HepG2 (cell line): ENCODE results near the gene CENPK. TPM values are rescaled to one million over a fixed set of nuclear protein-coding genes. Genes with fewer than 3 reads are reported as not detected.

Source experiments
- AKAP8 ChIP-seq: sonication (generic); formaldehyde crosslinking; IDR thresholded peaks from 2 replicates; pipeline ENCODE4 v1.5.1; 2020; ENCODE audit warnings: mild to moderate bottlenecking, missing genetic modification reagents
- CREM ChIP-seq, 2 experiments: sonication (generic) in 1 of 2; formaldehyde crosslinking in 1 of 2; IDR thresholded peaks; 2 replicates each; pipeline versions ENCODE4 v1.4.0 to v1.6.1; 2016 to 2020; ENCODE audit warnings: antibody characterized with exemption in 1 of 2, mild to moderate bottlenecking in 1 of 2, missing genetic modification reagents in 1 of 2
- DRAP1 ChIP-seq: IDR thresholded peaks from 2 replicates; pipeline ENCODE4 v1.6.1; 2016; ENCODE audit warnings: missing genetic modification reagents, missing compliant biosample characterization
- EED ChIP-seq: sonication (generic); formaldehyde crosslinking; IDR thresholded peaks from 2 replicates; pipeline ENCODE4 v1.5.0; 2020; ENCODE audit warnings: mild to moderate bottlenecking, missing genetic modification reagents
- GMEB2 ChIP-seq: IDR thresholded peaks from 2 replicates; pipeline ENCODE4 v1.6.1; 2016; ENCODE audit warnings: missing biosample characterization, missing genetic modification reagents, low read depth
- HMG20B ChIP-seq: conservative IDR thresholded peaks from 2 replicates; pipeline ENCODE4 v1.6.1; 2016; ENCODE audit warnings: missing genetic modification reagents, missing compliant biosample characterization
- KAT7 ChIP-seq: IDR thresholded peaks from 2 replicates; pipeline ENCODE4 v1.6.1; 2018; ENCODE audit warnings: borderline replicate concordance, missing compliant biosample characterization
- NCOA5 ChIP-seq: sonication (generic); formaldehyde crosslinking; IDR thresholded peaks from 2 replicates; pipeline ENCODE4 v1.4.0; 2020; ENCODE audit warnings: missing genetic modification reagents
- NFKBIZ ChIP-seq: IDR thresholded peaks from 2 replicates; pipeline ENCODE4 v1.6.1; 2018; ENCODE audit warnings: missing genetic modification reagents, missing compliant biosample characterization
- NR2F6 ChIP-seq, 2 experiments: IDR thresholded peaks; 2 replicates each; pipeline ENCODE4 v1.6.1; 2016; ENCODE audit warnings: antibody characterized with exemption in 1 of 2, mild to moderate bottlenecking in 1 of 2
- PBX2 ChIP-seq: IDR thresholded peaks from 2 replicates; pipeline ENCODE4 v1.6.1; 2016; ENCODE audit warnings: control low read depth
- POGZ ChIP-seq: sonication (generic); formaldehyde crosslinking; IDR thresholded peaks from 2 replicates; pipeline ENCODE4 v1.4.0; 2020; ENCODE audit warnings: mild to moderate bottlenecking, missing genetic modification reagents
- PTBP1 ChIP-seq: fragments of 200-400 bp; formaldehyde crosslinking; IDR thresholded peaks from 2 replicates; pipeline ENCODE4 v1.6.1; 2018; ENCODE audit warnings: low read length, low read depth; ENCODE audit not compliant: poor library complexity, severe bottlenecking
- SMARCC2 ChIP-seq: fragments of 450-650 bp; IDR thresholded peaks from 2 replicates; pipeline ENCODE4 v1.6.1; 2017; ENCODE audit warnings: antibody characterized with exemption, mild to moderate bottlenecking
- SOX13 ChIP-seq, 3 experiments: fragments of 450-650 bp in 1 of 3; sonication (generic) in 1 of 3; formaldehyde crosslinking in 1 of 3; IDR thresholded peaks in 2 of 3; conservative IDR thresholded peaks in 1 of 3; 2 replicates each; pipeline versions ENCODE4 v1.5.0 to v1.6.1; 2016 to 2020; ENCODE audit warnings: antibody characterized with exemption in 1 of 3, mild to moderate bottlenecking in 1 of 3, missing compliant biosample characterization in 1 of 3, missing genetic modification reagents in 1 of 3, moderate library complexity in 1 of 3
- ZFP36L2 ChIP-seq: sonication (generic); formaldehyde crosslinking; IDR thresholded peaks from 2 replicates; pipeline ENCODE4 v1.4.0; 2020; ENCODE audit warnings: missing genetic modification reagents
- ZKSCAN8 ChIP-seq: IDR thresholded peaks from 2 replicates; pipeline ENCODE4 v1.6.1; 2016; ENCODE audit warnings: borderline replicate concordance, missing genetic modification reagents, missing compliant biosample characterization
- ZMAT3 ChIP-seq: sonication (generic); formaldehyde crosslinking; conservative IDR thresholded peaks from 2 replicates; pipeline ENCODE4 v1.7.0; 2021; ENCODE audit warnings: missing genetic modification reagents
- ZNF234 ChIP-seq: sonication (generic); formaldehyde crosslinking; conservative IDR thresholded peaks from 2 replicates; pipeline ENCODE4 v1.5.1; 2020; ENCODE audit warnings: mild to moderate bottlenecking, missing genetic modification reagents
- ZNF275 ChIP-seq: sonication (generic); formaldehyde crosslinking; IDR thresholded peaks from 2 replicates; pipeline ENCODE4 v1.8.0; 2022; ENCODE audit warnings: missing genetic modification reagents, mild to moderate bottlenecking, inconsistent platforms, borderline replicate concordance
- ZNF546 ChIP-seq: sonication (generic); formaldehyde crosslinking; conservative IDR thresholded peaks from 2 replicates; pipeline ENCODE4 v1.8.1; 2023; ENCODE audit warnings: mild to moderate bottlenecking, missing genetic modification reagents
- ZNF558 ChIP-seq: sonication (generic); formaldehyde crosslinking; IDR thresholded peaks from 2 replicates; pipeline ENCODE4 v1.9.0; 2022; ENCODE audit warnings: mild to moderate bottlenecking, missing genetic modification reagents, borderline replicate concordance
- ZNF564 ChIP-seq: sonication (generic); formaldehyde crosslinking; IDR thresholded peaks from 2 replicates; pipeline ENCODE4 v1.8.1; 2023; ENCODE audit warnings: mild to moderate bottlenecking, missing genetic modification reagents
- ZNF746 ChIP-seq: sonication (generic); formaldehyde crosslinking; IDR thresholded peaks from 2 replicates; pipeline ENCODE4 v1.8.0; 2022; ENCODE audit warnings: mild to moderate bottlenecking, missing genetic modification reagents
- ZNF775 ChIP-seq: sonication (generic); formaldehyde crosslinking; IDR thresholded peaks from 2 replicates; pipeline ENCODE4 v1.4.0; 2020; ENCODE audit warnings: missing genetic modification reagents, mild to moderate bottlenecking, moderate library complexity, borderline replicate concordance
- polyA plus RNA-seq, 8 experiments: library from polyadenylated mRNA; depleted of rRNA in 3 of 8; stranded (reverse) in 7 of 8; unstranded in 1 of 8; fragments of >200 nt; fragmentation: Illumina TruSeq in 4 of 8; extraction: Trizol in 4 of 8; gene quantifications; 2 replicates each; pipeline versions ENCODE4 v1.2.1 to v1.2.3, GENCODE V29; 2011 to 2016; ENCODE audit warnings: low read depth in 4 of 8, missing spikeins in 1 of 8, mixed read lengths in 1 of 8; ENCODE audit not compliant: insufficient read depth in 1 of 8
- total RNA-seq, 5 experiments: library from RNA; depleted of rRNA; stranded (reverse); fragments of >200 nt; fragmentation: Illumina TruSeq; extraction: Trizol; gene quantifications; 2 replicates each; pipeline ENCODE4 v1.2.3, GENCODE V29; 2016; ENCODE audit warnings: low read depth in 1 of 5
- TF ChIP-seq, protein P1 (sequence below): IDR thresholded peaks from 2 replicates; pipeline ENCODE4 v1.6.1; 2016; ENCODE audit warnings: mild to moderate bottlenecking

Gene CENPK
- total and polyA plus RNA-seq, 2 of the 13 experiments (the other 11 are each of a cell fraction or from before 2014, with no cell fraction given), result 14.3 to 54.4 TPM

GRCh38 chr5:65480306-65480865, 82.6 kb downstream of the CENPK start (continued):
- no peak for TF ChIP-seq SMARCC2
- no peak for TF ChIP-seq ZNF234
- no peak for TF ChIP-seq ZMAT3 (CRISPR knock-in tag)
- no peak for TF ChIP-seq NR2F6 (IDR thresholded peaks at IDR 0.05)
- no peak for TF ChIP-seq NR2F6 (CRISPR knock-in tag; IDR thresholded peaks at IDR 0.05)
- TF ChIP-seq CREM (IDR thresholded peaks at IDR 0.05), result peak; percentile 22; the same call in 1 of the 2 replicates
- no peak for TF ChIP-seq CREM (CRISPR knock-in tag; IDR thresholded peaks at IDR 0.05)
- TF ChIP-seq ZFP36L2 (CRISPR knock-in tag), result no peak
- no peak for TF ChIP-seq NCOA5 (CRISPR knock-in tag)
- no peak for TF ChIP-seq GMEB2 (CRISPR knock-in tag)
- no peak for TF ChIP-seq ZNF746 (CRISPR knock-in tag)
- TF ChIP-seq ZNF564, result no peak
- no peak for TF ChIP-seq NFKBIZ (CRISPR knock-in tag)
- 0 out of 2 replicates have a peak, but pooled peaks have one; percentile 32 for TF ChIP-seq KAT7 (CRISPR knock-in tag)
- TF ChIP-seq DRAP1, result 0 out of 2 replicates have a peak, but pooled peaks have one; percentile 32
- no peak for TF ChIP-seq AKAP8
- no peak for TF ChIP-seq PTBP1
- TF ChIP-seq PBX2 (CRISPR knock-in tag), result no peak
- no peak for TF ChIP-seq EED (CRISPR knock-in tag)
- TF ChIP-seq, protein P1, sequence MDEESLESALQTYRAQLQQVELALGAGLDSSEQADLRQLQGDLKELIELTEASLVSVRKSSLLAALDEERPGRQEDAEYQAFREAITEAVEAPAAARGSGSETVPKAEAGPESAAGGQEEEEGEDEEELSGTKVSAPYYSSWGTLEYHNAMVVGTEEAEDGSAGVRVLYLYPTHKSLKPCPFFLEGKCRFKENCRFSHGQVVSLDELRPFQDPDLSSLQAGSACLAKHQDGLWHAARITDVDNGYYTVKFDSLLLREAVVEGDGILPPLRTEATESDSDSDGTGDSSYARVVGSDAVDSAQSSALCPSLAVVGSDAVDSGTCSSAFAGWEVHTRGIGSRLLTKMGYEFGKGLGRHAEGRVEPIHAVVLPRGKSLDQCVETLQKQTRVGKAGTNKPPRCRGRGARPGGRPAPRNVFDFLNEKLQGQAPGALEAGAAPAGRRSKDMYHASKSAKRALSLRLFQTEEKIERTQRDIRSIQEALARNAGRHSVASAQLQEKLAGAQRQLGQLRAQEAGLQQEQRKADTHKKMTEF (CRISPR knock-in tag), result no peak
- no peak for TF ChIP-seq ZKSCAN8 (CRISPR knock-in tag)
- no peak for TF ChIP-seq ZNF558 (CRISPR knock-in tag)
- no peak for TF ChIP-seq ZNF275 (CRISPR knock-in tag)
- no peak for TF ChIP-seq ZNF775 (CRISPR knock-in tag)
- TF ChIP-seq ZNF546 (CRISPR knock-in tag), result no peak
- TF ChIP-seq SOX13 (IDR thresholded peaks at IDR 0.05), result no peak
- no peak; a peak in 1 of 4 replicates for TF ChIP-seq SOX13 (CRISPR knock-in tag; conservative IDR thresholded peaks at IDR 0.05 in 1 of 2, IDR thresholded peaks at IDR 0.05 in 1 of 2)
- TF ChIP-seq POGZ (CRISPR knock-in tag), result 0 out of 2 replicates have a peak, but pooled peaks have one; percentile 29
- no peak for TF ChIP-seq HMG20B (CRISPR knock-in tag)
